CD4-positive, CD25-positive, alpha-beta regulatory T cell (primary cell): ENCODE data around the gene ARID1B. TPM values are rescaled to one million over a fixed set of nuclear protein-coding genes. Genes with fewer than 3 reads are reported as not detected.

ENCODE experiments used
- ATAC-seq, 2 donors: fragments of 150-1000 bp; cut with Tn5 transposase; one replicate each; pipeline ENCODE4 v1.10.0; 2021; ENCODE audit warnings: low read depth in 2 of 2, moderate number of reproducible peaks in 2 of 2, moderate library complexity in 1 of 2
- DNase-seq, 3 donors: peaks; one replicate each; pipeline versions ENCODE4 v3.0.0 to v3.0.0-alpha.2; 2012 to 2022; ENCODE audit warnings: mixed read lengths in 1 of 3
- H3K27ac ChIP-seq: one replicate; pipeline ENCODE4 v1.7.0; 2013; ENCODE audit warnings: mild to moderate bottlenecking, low read length; ENCODE audit not compliant: insufficient read depth, poor library complexity, severe bottlenecking
- H3K27me3 ChIP-seq: one replicate; pipeline ENCODE4 v1.7.0; 2013; ENCODE audit warnings: low read length; ENCODE audit not compliant: control insufficient read depth, insufficient read depth
- H3K36me3 ChIP-seq: one replicate; pipeline ENCODE4 v1.7.0; 2013; ENCODE audit warnings: mild to moderate bottlenecking, low read length, moderate library complexity; ENCODE audit not compliant: control insufficient read depth, insufficient read depth
- H3K4me1 ChIP-seq: 2 replicates; pipeline ENCODE4 v1.7.0; 2013; ENCODE audit warnings: mild to moderate bottlenecking, low read length; ENCODE audit not compliant: insufficient read depth, control insufficient read depth, poor library complexity, severe bottlenecking
- H3K4me3 ChIP-seq: one replicate; pipeline ENCODE4 v1.7.0; 2013; ENCODE audit warnings: low read depth, mild to moderate bottlenecking, low read length, moderate library complexity
- H3K9me3 ChIP-seq, 2 experiments: 1 replicate in 1 of 2; 2 replicates in 1 of 2; pipeline ENCODE4 v1.7.0; 2013; ENCODE audit warnings: low read length in 2 of 2, mild to moderate bottlenecking in 1 of 2, moderate library complexity in 1 of 2; ENCODE audit not compliant: control insufficient read depth in 2 of 2
- H3K27ac Mint-ChIP-seq, 3 donors: one replicate each; pipeline ENCODE4 v1.8.0; 2020 to 2022; ENCODE audit warnings: mild to moderate bottlenecking in 3 of 3, mixed read lengths in 3 of 3, moderate library complexity in 2 of 3
- H3K27me3 Mint-ChIP-seq: one replicate; pipeline ENCODE4 v1.8.0; 2022; ENCODE audit warnings: mild to moderate bottlenecking, mixed read lengths
- H3K36me3 Mint-ChIP-seq: one replicate; pipeline ENCODE4 v1.8.0; 2020; ENCODE audit warnings: mixed read lengths
- H3K4me1 Mint-ChIP-seq, 4 donors: one replicate each; pipeline ENCODE4 v1.8.0; 2020 to 2022; ENCODE audit warnings: mixed read lengths in 4 of 4, mild to moderate bottlenecking in 1 of 4
- H3K4me3 Mint-ChIP-seq, 4 donors: one replicate each; pipeline ENCODE4 v1.8.0; 2020 to 2022; ENCODE audit warnings: mild to moderate bottlenecking in 4 of 4, mixed read lengths in 4 of 4, moderate library complexity in 3 of 4
- H3K9me3 Mint-ChIP-seq, 7 donors: one replicate each; pipeline ENCODE4 v1.8.0; 2020 to 2022; ENCODE audit warnings: mixed read lengths in 7 of 7, mild to moderate bottlenecking in 3 of 7, moderate library complexity in 2 of 7
- polyA plus RNA-seq, 4 donors: library from polyadenylated mRNA; unstranded; fragments of 300-500 nt; fragmentation: Illumina TruSeq; gene quantifications; one replicate each; pipeline ENCODE4 v1.2.3, GENCODE V29; 2021
- total RNA-seq: library from RNA; stranded (reverse); gene quantifications from one replicate; pipeline ENCODE4 v1.2.3, GENCODE V29; 2022

The ARID1B gene
- total and polyA plus RNA-seq, 5 donors from 2014 or later: 9.8 to 186 (median 12.4) TPM

GRCh38 chr6:157005940-157006339, 228.8 kb downstream of the ARID1B start:
- Histone ChIP-seq H3K4me1 (no peaks in the 10 kb centered on the region), H3K36me3 (no peaks in the 10 kb centered on the region), H3K27ac (no peak overlapping the region), H3K4me3 (no peak overlapping the region), H3K27me3 (no peaks in the 10 kb centered on the region), H3K9me3 (no peaks in the 10 kb centered on the region)
- ATAC-seq (no peak), DNase-seq (no peak)
- H3K27me3 Mint-ChIP-seq: no peaks in the 10 kb centered on the region
- peaks cover 0 to 1% (median 0%) of the 10 kb centered on the region in 7 donors for H3K9me3 Mint-ChIP-seq
- H3K36me3 Mint-ChIP-seq: peaks cover 13% of the 10 kb centered on the region
- no peak overlapping the region for H3K4me3 Mint-ChIP-seq
- peaks cover 41 to 73% (median 60%) of the 10 kb centered on the region in 4 donors for H3K4me1 Mint-ChIP-seq
- peak overlapping the region in 2 of 3 donors; percentile 1 to 92 for H3K27ac Mint-ChIP-seq

DNA sequence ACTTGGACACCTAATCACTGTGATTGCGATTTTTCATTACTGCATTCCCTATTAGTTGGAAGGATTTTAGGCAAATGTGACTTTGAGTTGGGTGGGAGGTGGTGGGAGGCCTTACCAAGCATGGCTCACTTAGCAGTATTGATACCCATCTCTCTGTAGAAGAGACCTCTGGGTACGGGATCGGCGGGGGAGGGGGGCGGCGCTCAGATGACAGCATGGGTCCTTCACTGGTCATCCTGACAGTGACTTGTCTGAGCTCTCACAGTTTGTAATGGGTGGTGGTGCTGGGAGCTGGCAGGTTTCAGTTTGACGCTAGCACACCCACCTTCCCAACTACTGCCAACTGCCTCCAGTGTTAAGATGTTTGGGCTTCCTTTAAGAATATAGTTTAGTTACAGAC, 231.4 kb downstream of the ARID1B start:
- no peaks in the 10 kb centered on the region for H3K27me3 ChIP-seq
- Mint-ChIP-seq H3K4me1 (peaks cover 41 to 76% (median 59%) of the 10 kb centered on the region in 4 donors), H3K4me3 (no peak overlapping the region), H3K27ac (peak overlapping the region in 2 of 3 donors; percentile 26 to 32), H3K27me3 (no peaks in the 10 kb centered on the region), H3K9me3 (peaks cover 0 to 5% (median 0%) of the 10 kb centered on the region in 7 donors), H3K36me3 (peaks cover 5% of the 10 kb centered on the region)
- no peak overlapping the region for H3K27ac ChIP-seq
- no peaks in the 10 kb centered on the region for H3K9me3 ChIP-seq
- H3K36me3 ChIP-seq: no peaks in the 10 kb centered on the region
- DNase-seq (no peak), ATAC-seq (no peak)
- no peaks in the 10 kb centered on the region for H3K4me1 ChIP-seq
- no peak overlapping the region for H3K4me3 ChIP-seq

DNA sequence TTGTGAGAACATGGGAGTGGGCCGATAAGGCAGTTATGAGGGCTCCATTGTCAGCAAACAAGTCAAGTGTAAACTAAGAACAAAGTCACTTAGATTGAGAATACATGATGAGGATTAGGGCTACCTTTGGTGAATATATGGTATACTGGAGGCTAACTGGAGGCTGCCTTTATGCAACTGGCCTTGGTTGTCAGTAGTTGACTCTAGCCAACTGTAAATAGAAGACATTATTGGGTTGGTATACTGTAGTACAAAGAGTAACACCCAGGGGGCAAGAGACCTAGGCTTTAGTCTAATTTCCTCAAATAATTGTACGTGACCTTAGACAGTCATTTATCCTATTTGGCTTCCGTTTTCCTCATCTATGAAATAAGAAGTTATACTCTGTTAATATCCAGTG, 235.2 kb downstream of the ARID1B start:
- Histone ChIP-seq H3K27ac (no peak overlapping the region), H3K9me3 (no peaks in the 10 kb centered on the region), H3K4me1 (peaks cover 4% of the 10 kb centered on the region), H3K4me3 (no peak overlapping the region), H3K36me3 (no peaks in the 10 kb centered on the region), H3K27me3 (no peaks in the 10 kb centered on the region)
- DNase-seq (no peak), ATAC-seq (no peak)
- peaks cover 39 to 76% (median 56%) of the 10 kb centered on the region in 4 donors for H3K4me1 Mint-ChIP-seq
- H3K9me3 Mint-ChIP-seq: peaks cover 0 to 5% (median 0%) of the 10 kb centered on the region in 7 donors
- no peaks in the 10 kb centered on the region for H3K27me3 Mint-ChIP-seq
- H3K4me3 Mint-ChIP-seq: peak overlapping the region in 1 of 4 donors; percentile 5
- no peaks in the 10 kb centered on the region for H3K36me3 Mint-ChIP-seq
- no peak overlapping the region for H3K27ac Mint-ChIP-seq

DNA sequence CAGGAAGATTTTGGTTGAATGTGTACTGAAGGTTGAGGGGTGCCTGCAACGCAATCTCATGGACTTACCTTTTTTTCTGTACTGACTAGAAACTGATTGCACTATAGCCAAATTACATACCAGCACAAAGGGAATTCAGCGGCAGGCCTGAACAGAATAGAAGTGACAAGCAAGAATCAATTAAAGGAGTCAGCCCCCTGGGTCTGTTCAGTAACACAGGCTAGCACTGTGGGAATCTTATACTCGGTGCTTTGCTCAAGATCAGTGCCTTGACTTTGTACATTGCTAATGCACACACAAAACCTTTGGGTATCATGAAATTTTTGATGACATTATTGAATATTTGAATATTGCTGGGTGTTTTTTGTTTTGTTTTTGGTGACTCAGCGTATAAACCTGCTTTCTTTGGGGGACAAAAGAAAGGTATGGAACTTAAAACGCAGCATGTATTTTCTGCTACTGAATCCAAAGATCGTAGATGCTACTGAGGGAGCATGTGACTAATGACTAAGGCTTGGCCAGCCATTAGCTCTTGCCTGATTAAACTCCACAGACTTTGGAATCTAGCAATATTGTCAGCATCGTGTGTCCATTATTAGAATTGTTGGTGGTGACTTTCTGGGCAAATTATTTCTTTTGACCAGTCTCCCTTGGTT, 236.6 kb downstream of the ARID1B start:
- Mint-ChIP-seq H3K27ac (peak overlapping the region in 1 of 3 donors; percentile 21), H3K27me3 (no peaks in the 10 kb centered on the region), H3K9me3 (peaks cover 0 to 5% (median 0%) of the 10 kb centered on the region in 7 donors), H3K4me3 (no peak overlapping the region), H3K4me1 (peaks cover 41 to 76% (median 56%) of the 10 kb centered on the region in 4 donors), H3K36me3 (no peaks in the 10 kb centered on the region)
- peaks cover 4% of the 10 kb centered on the region for H3K4me1 ChIP-seq
- ATAC-seq (no peak), DNase-seq (no peak)
- H3K4me3 ChIP-seq: no peak overlapping the region
- H3K27me3 ChIP-seq: no peaks in the 10 kb centered on the region
- H3K27ac ChIP-seq: no peak overlapping the region
- H3K36me3 ChIP-seq: no peaks in the 10 kb centered on the region
- no peaks in the 10 kb centered on the region for H3K9me3 ChIP-seq

- ATAC-seq (no peak), DNase-seq (no peak)
- Histone ChIP-seq H3K9me3 (no peaks in the 10 kb centered on the region), H3K27me3 (no peaks in the 10 kb centered on the region), H3K4me3 (no peak overlapping the region), H3K27ac (no peak overlapping the region), H3K4me1 (peaks cover 5% of the 10 kb centered on the region), H3K36me3 (no peaks in the 10 kb centered on the region)
- Mint-ChIP-seq H3K36me3 (no peaks in the 10 kb centered on the region), H3K4me1 (peaks cover 36 to 78% (median 58%) of the 10 kb centered on the region in 4 donors), H3K27ac (no peak overlapping the region), H3K4me3 (peak overlapping the region in 1 of 4 donors; percentile 73), H3K27me3 (no peaks in the 10 kb centered on the region), H3K9me3 (peaks cover 0 to 5% (median 0%) of the 10 kb centered on the region in 7 donors)
Measured at GRCh38 chr6:157014871-157015270, 237.7 kb downstream of the ARID1B start.

DNA sequence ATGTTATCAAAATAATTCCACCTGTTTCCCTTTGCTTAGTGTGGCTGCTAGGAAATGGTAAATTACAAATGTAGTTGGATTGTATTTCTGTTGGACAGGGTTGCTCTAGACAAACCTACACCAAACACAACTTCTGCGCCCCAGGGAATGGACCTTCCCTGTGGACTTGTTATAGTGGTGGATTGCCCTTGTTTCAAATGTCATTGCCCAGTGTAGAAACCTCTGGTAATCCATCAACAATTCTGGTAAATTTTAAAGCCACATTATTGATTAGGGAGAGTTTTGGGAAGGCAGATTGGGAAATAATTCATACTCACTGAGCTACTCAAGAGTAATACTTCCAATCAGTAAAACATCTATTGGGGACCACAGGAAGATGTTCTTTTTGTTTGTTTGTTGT, 239.8 kb downstream of the ARID1B start:
- Histone ChIP-seq H3K4me1 (peaks cover 13% of the 10 kb centered on the region), H3K27ac (no peak overlapping the region), H3K4me3 (no peak overlapping the region), H3K36me3 (no peaks in the 10 kb centered on the region), H3K27me3 (no peaks in the 10 kb centered on the region), H3K9me3 (no peaks in the 10 kb centered on the region)
- DNase-seq (no peak), ATAC-seq (no peak)
- Mint-ChIP-seq H3K36me3 (no peaks in the 10 kb centered on the region), H3K27ac (peak overlapping the region in 2 of 3 donors; percentile 57 to 87), H3K9me3 (no peaks in the 10 kb centered on the region), H3K4me3 (peak overlapping the region in 1 of 4 donors; percentile 10), H3K27me3 (no peaks in the 10 kb centered on the region), H3K4me1 (peaks cover 30 to 70% (median 53%) of the 10 kb centered on the region in 4 donors)

GRCh38 chr6:157017861-157018260, 240.7 kb downstream of the ARID1B start:
- H3K4me3 Mint-ChIP-seq: peak overlapping the region in 2 of 4 donors; percentile 64 to 99
- peaks cover 25 to 72% (median 54%) of the 10 kb centered on the region in 4 donors for H3K4me1 Mint-ChIP-seq

More at GRCh38 chr6:157017861-157018260, 240.7 kb downstream of the ARID1B start:
- Histone ChIP-seq H3K4me1 (peaks cover 17% of the 10 kb centered on the region), H3K4me3 (no peak overlapping the region), H3K9me3 (no peaks in the 10 kb centered on the region), H3K27ac (no peak overlapping the region), H3K36me3 (no peaks in the 10 kb centered on the region), H3K27me3 (no peaks in the 10 kb centered on the region)
- H3K27me3 Mint-ChIP-seq: peaks cover 4% of the 10 kb centered on the region
- no peak overlapping the region for H3K27ac Mint-ChIP-seq
- DNase-seq: no peak
- ATAC-seq: no peak
- H3K36me3 Mint-ChIP-seq: no peaks in the 10 kb centered on the region
- H3K9me3 Mint-ChIP-seq: no peaks in the 10 kb centered on the region
